ENCODE measurements around the gene OR6C6. TPM values are rescaled to one million over a fixed set of nuclear protein-coding genes. Genes with fewer than 3 reads are reported as not detected.

Gene OR6C6
- total RNA-seq, 1 experiment from 2014 or later: not detected

DNA sequence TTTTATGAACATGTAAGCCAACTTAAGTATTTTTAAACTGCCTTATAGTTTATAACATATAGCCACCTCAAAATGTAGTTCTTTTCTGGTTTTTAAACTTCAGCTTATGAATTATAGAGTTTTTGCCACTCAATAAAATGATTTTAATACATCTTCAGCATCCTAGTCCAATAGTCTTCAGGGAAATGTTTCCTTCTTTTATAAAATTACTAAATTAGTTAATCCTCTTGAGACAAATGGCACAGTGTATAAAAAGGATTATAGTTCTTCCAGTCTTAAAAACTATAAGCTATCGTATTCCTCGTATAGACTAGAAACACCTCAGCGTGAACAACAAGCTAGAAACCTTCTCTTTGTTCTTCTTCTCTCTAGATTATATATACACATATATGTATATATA is 52.1 kb downstream of the OR6C6 start, which contains the start of gene OR6C74:
Gene OR6C74, plus strand, starts transcription at position 301 of the 400 bp plus-strand sequence. CDS start 2,679 bp downstream, outside the sequence.
- no peaks in the 10 kb centered on the region for H3K36me3 ChIP-seq (ENCODE audit: insufficient read depth, low read length, poor library complexity, severe bottlenecking)
- no peak within 1 kb of the TSS for H3K4me3 ChIP-seq (ENCODE audit: low read depth, low read length, poor library complexity, severe bottlenecking)
- no peak within 1 kb of the TSS for H3K27ac ChIP-seq (ENCODE audit: low read depth, low read length, poor library complexity, severe bottlenecking)
- H3K4me1 ChIP-seq (ENCODE audit: insufficient read depth, low read length, poor library complexity, severe bottlenecking): no peaks in the 10 kb centered on the region
- no TSS peak for BruUV-seq (replicated peaks)
- TF ChIP-seq, protein P1, sequence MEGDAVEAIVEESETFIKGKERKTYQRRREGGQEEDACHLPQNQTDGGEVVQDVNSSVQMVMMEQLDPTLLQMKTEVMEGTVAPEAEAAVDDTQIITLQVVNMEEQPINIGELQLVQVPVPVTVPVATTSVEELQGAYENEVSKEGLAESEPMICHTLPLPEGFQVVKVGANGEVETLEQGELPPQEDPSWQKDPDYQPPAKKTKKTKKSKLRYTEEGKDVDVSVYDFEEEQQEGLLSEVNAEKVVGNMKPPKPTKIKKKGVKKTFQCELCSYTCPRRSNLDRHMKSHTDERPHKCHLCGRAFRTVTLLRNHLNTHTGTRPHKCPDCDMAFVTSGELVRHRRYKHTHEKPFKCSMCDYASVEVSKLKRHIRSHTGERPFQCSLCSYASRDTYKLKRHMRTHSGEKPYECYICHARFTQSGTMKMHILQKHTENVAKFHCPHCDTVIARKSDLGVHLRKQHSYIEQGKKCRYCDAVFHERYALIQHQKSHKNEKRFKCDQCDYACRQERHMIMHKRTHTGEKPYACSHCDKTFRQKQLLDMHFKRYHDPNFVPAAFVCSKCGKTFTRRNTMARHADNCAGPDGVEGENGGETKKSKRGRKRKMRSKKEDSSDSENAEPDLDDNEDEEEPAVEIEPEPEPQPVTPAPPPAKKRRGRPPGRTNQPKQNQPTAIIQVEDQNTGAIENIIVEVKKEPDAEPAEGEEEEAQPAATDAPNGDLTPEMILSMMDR (conservative IDR thresholded peaks at IDR 0.05; ENCODE audit: low read depth, low read length): no peak
- no peak for TF ChIP-seq EZH2 (IDR thresholded peaks at IDR 0.05; ENCODE audit: borderline replicate concordance, low read depth, low read length, poor library complexity, severe bottlenecking)
- DNase-seq (ENCODE audit: low spot score): no peak
- H3K27me3 ChIP-seq (replicated peaks; ENCODE audit: insufficient read depth, low read depth, low read length, poor library complexity): peaks cover 62% of the 10 kb centered on the region
- intact Hi-C loops (cut with micrococcal nuclease; ENCODE audit: unreplicated experiment): no loop called here
- no peaks in the 10 kb centered on the region for H3K9me3 ChIP-seq (ENCODE audit: low read depth, low read length, poor library complexity, severe bottlenecking)
- POLR2A ChIA-PET (ENCODE audit: low non-redundant PET): no interaction called here
- CTCF ChIA-PET: no interaction called here

Other genes starting within 250 kb of the OR6C6 start
- not detected in 2 replicates for gene OR9K2, start 170.2 kb downstream of the OR6C6 start, total RNA-seq (2021)
- gene OR10A7, start 75.5 kb downstream of the OR6C6 start, total RNA-seq (2021): not detected in 2 replicates
- not detected in 2 replicates for gene OR6C74, start 52.0 kb downstream of the OR6C6 start, total RNA-seq (2021)
- not detected in 2 replicates for gene OR6C1, start 17.8 kb upstream of the OR6C6 start, total RNA-seq (2021)
- not detected in 2 replicates for gene OR6C3, start 34.2 kb upstream of the OR6C6 start, total RNA-seq (2021)
- gene OR6C75, start 66.4 kb upstream of the OR6C6 start, total RNA-seq (2021): not detected in 2 replicates
- not detected in 2 replicates for gene OR6C65, start 104.0 kb upstream of the OR6C6 start, total RNA-seq (2021)
- gene OR6C76, start 129.7 kb upstream of the OR6C6 start, total RNA-seq (2021): not detected in 2 replicates
- gene OR6C2, start 147.5 kb upstream of the OR6C6 start, total RNA-seq (2021): not detected in 2 replicates
- not detected in 2 replicates for gene OR6C70, start 173.6 kb upstream of the OR6C6 start, total RNA-seq (2021)
- not detected in 2 replicates for gene OR6C68, start 195.8 kb upstream of the OR6C6 start, total RNA-seq (2021)

All from A673 (cell line).